ENCODE data around the gene TSPAN14.

Gene TSPAN14

GRCh38 chr10:80555415-80555814 is 101.3 kb downstream of the TSPAN14 start:
- Histone ChIP-seq H3K79me1 (ENCODE audit: low read length) (no peaks in the 10 kb centered on the region), H2AK5ac (ENCODE audit: low read length) (no peak overlapping the region), H3K9me3 (ENCODE audit: insufficient read depth, low read depth, low read length) (no peaks in the 10 kb centered on the region), H3K36me3 (ENCODE audit: control insufficient read depth in 1 of 2, insufficient read depth in 2 of 2, low read length in 2 of 2) (no peaks in the 10 kb centered on the region), H4K91ac (ENCODE audit: low read depth, low read length) (no peak overlapping the region), H3K18ac (ENCODE audit: low read length) (no peak overlapping the region), H3K9ac (ENCODE audit: low read length) (no peak overlapping the region), H3K27ac (ENCODE audit: low read depth, low read length) (no peak overlapping the region), H3K4me2 (ENCODE audit: low read length) (no peak overlapping the region), H2AFZ (ENCODE audit: insufficient read depth, low read length, poor library complexity) (no peak overlapping the region), H2BK12ac (ENCODE audit: low read length) (no peak overlapping the region), H3K14ac (ENCODE audit: low read length) (no peak overlapping the region), H2BK5ac (ENCODE audit: low read depth, low read length, poor library complexity) (no peak overlapping the region), H2BK120ac (ENCODE audit: insufficient read depth, low read length, poor library complexity) (no peak overlapping the region), H3K27me3 (ENCODE audit: insufficient read depth, low read length) (no peaks in the 10 kb centered on the region), H3K4me3 (ENCODE audit: low read depth, low read length) (no peak overlapping the region), H3K4ac (ENCODE audit: low read depth, low read length) (no peak overlapping the region), H3K23ac (ENCODE audit: low read length) (no peak overlapping the region), H3K4me1 (ENCODE audit: control insufficient read depth in 1 of 2, insufficient read depth in 2 of 2, low read length in 2 of 2) (no peaks in the 10 kb centered on the region), H4K12ac (ENCODE audit: low read depth, low read length) (no peak overlapping the region), H4K8ac (ENCODE audit: low read depth, low read length) (no peak overlapping the region), H3K79me2 (ENCODE audit: control insufficient read depth, insufficient read depth, low read length, poor library complexity) (no peaks in the 10 kb centered on the region)
- DNase-seq, result no peak
- no CpG with 5 or more reads among the region's 5 CpGs for WGBS (ENCODE audit: extremely low coverage, insufficient coverage, insufficient read length)

- Histone ChIP-seq H3K4ac (ENCODE audit: low read depth, low read length) (no peak overlapping the region), H2AFZ (ENCODE audit: insufficient read depth, low read length, poor library complexity) (no peak overlapping the region), H2BK5ac (ENCODE audit: low read depth, low read length, poor library complexity) (no peak overlapping the region), H3K36me3 (ENCODE audit: control insufficient read depth in 1 of 2, insufficient read depth in 2 of 2, low read length in 2 of 2) (no peaks in the 10 kb centered on the region), H2AK5ac (ENCODE audit: low read length) (no peak overlapping the region), H3K79me2 (ENCODE audit: control insufficient read depth, insufficient read depth, low read length, poor library complexity) (no peaks in the 10 kb centered on the region), H2BK12ac (ENCODE audit: low read length) (no peak overlapping the region), H3K9me3 (ENCODE audit: insufficient read depth, low read depth, low read length) (no peaks in the 10 kb centered on the region), H3K27me3 (ENCODE audit: insufficient read depth, low read length) (no peaks in the 10 kb centered on the region), H3K79me1 (ENCODE audit: low read length) (no peaks in the 10 kb centered on the region), H3K9ac (ENCODE audit: low read length) (no peak overlapping the region), H4K91ac (ENCODE audit: low read depth, low read length) (no peak overlapping the region), H4K8ac (ENCODE audit: low read depth, low read length) (no peak overlapping the region), H3K23ac (ENCODE audit: low read length) (no peak overlapping the region), H3K27ac (ENCODE audit: low read depth, low read length) (no peak overlapping the region), H3K18ac (ENCODE audit: low read length) (no peak overlapping the region), H3K4me1 (ENCODE audit: control insufficient read depth in 1 of 2, insufficient read depth in 2 of 2, low read length in 2 of 2) (no peaks in the 10 kb centered on the region), H2BK120ac (ENCODE audit: insufficient read depth, low read length, poor library complexity) (no peak overlapping the region), H3K4me2 (ENCODE audit: low read length) (no peak overlapping the region), H3K4me3 (ENCODE audit: low read depth, low read length) (no peak overlapping the region), H4K12ac (ENCODE audit: low read depth, low read length) (no peak overlapping the region), H3K14ac (ENCODE audit: low read length) (no peak overlapping the region)
- DNase-seq, result no peak
These were observed 107.8 kb downstream of the TSPAN14 start for GRCh38 chr10:80561950-80562349.

GRCh38 chr10:80567292-80567691 is 113.2 kb downstream of the TSPAN14 start:
- no peaks in the 10 kb centered on the region for H3K79me1 ChIP-seq (ENCODE audit: low read length)
- peaks cover 1% of the 10 kb centered on the region for H3K9me3 ChIP-seq (ENCODE audit: insufficient read depth, low read depth, low read length)
- no peak overlapping the region for H3K4me3 ChIP-seq (ENCODE audit: low read depth, low read length)
- WGBS (ENCODE audit: extremely low coverage, insufficient coverage, insufficient read length), result no CpG with 5 or more reads among the region's 2 CpGs
- H4K12ac ChIP-seq (ENCODE audit: low read depth, low read length), result no peak overlapping the region
- no peak overlapping the region for H3K14ac ChIP-seq (ENCODE audit: low read length)
- H2BK12ac ChIP-seq (ENCODE audit: low read length), result no peak overlapping the region
- no peak overlapping the region for H2AFZ ChIP-seq (ENCODE audit: insufficient read depth, low read length, poor library complexity)
- DNase-seq, result no peak
- H3K9ac ChIP-seq (ENCODE audit: low read length), result no peak overlapping the region
- no peak overlapping the region for H3K23ac ChIP-seq (ENCODE audit: low read length)
- H3K4me1 ChIP-seq (ENCODE audit: control insufficient read depth in 1 of 2, insufficient read depth in 2 of 2, low read length in 2 of 2), result no peaks in the 10 kb centered on the region
- no peak overlapping the region for H2BK5ac ChIP-seq (ENCODE audit: low read depth, low read length, poor library complexity)
- H4K91ac ChIP-seq (ENCODE audit: low read depth, low read length), result no peak overlapping the region
- no peak overlapping the region for H3K4ac ChIP-seq (ENCODE audit: low read depth, low read length)
- no peaks in the 10 kb centered on the region for H3K27me3 ChIP-seq (ENCODE audit: insufficient read depth, low read length)
- peaks cover 0 to 3% of the 10 kb centered on the region in 2 experiments for H3K36me3 ChIP-seq (ENCODE audit: control insufficient read depth in 1 of 2, insufficient read depth in 2 of 2, low read length in 2 of 2)
- H3K79me2 ChIP-seq (ENCODE audit: control insufficient read depth, insufficient read depth, low read length, poor library complexity), result no peaks in the 10 kb centered on the region
- H2BK120ac ChIP-seq (ENCODE audit: insufficient read depth, low read length, poor library complexity), result no peak overlapping the region
- no peak overlapping the region for H3K27ac ChIP-seq (ENCODE audit: low read depth, low read length)
- H2AK5ac ChIP-seq (ENCODE audit: low read length), result no peak overlapping the region
- H3K4me2 ChIP-seq (ENCODE audit: low read length), result no peak overlapping the region
- H4K8ac ChIP-seq (ENCODE audit: low read depth, low read length), result no peak overlapping the region
- H3K18ac ChIP-seq (ENCODE audit: low read length), result no peak overlapping the region

- H4K91ac ChIP-seq (ENCODE audit: low read depth, low read length), result no peak overlapping the region
- no peak overlapping the region for H3K4me3 ChIP-seq (ENCODE audit: low read depth, low read length)
- no peak overlapping the region for H4K8ac ChIP-seq (ENCODE audit: low read depth, low read length)
- no peaks in the 10 kb centered on the region for H3K27me3 ChIP-seq (ENCODE audit: insufficient read depth, low read length)
- peaks cover 1% of the 10 kb centered on the region for H3K9me3 ChIP-seq (ENCODE audit: insufficient read depth, low read depth, low read length)
- no peak overlapping the region for H3K4me2 ChIP-seq (ENCODE audit: low read length)
- H3K4ac ChIP-seq (ENCODE audit: low read depth, low read length), result no peak overlapping the region
- no peak for DNase-seq
- H3K9ac ChIP-seq (ENCODE audit: low read length), result no peak overlapping the region
- no peak overlapping the region for H2BK120ac ChIP-seq (ENCODE audit: insufficient read depth, low read length, poor library complexity)
- no peaks in the 10 kb centered on the region for H3K79me2 ChIP-seq (ENCODE audit: control insufficient read depth, insufficient read depth, low read length, poor library complexity)
- no peak overlapping the region for H3K27ac ChIP-seq (ENCODE audit: low read depth, low read length)
- H3K18ac ChIP-seq (ENCODE audit: low read length), result no peak overlapping the region
- no peak overlapping the region for H2BK5ac ChIP-seq (ENCODE audit: low read depth, low read length, poor library complexity)
- no peaks in the 10 kb centered on the region for H3K4me1 ChIP-seq (ENCODE audit: control insufficient read depth in 1 of 2, insufficient read depth in 2 of 2, low read length in 2 of 2)
- WGBS (ENCODE audit: extremely low coverage, insufficient coverage, insufficient read length), result no CpG with 5 or more reads among the region's 15 CpGs
- H2BK12ac ChIP-seq (ENCODE audit: low read length), result no peak overlapping the region
- peaks cover 0 to 3% of the 10 kb centered on the region in 2 experiments for H3K36me3 ChIP-seq (ENCODE audit: control insufficient read depth in 1 of 2, insufficient read depth in 2 of 2, low read length in 2 of 2)
- no peak overlapping the region for H2AK5ac ChIP-seq (ENCODE audit: low read length)
- no peak overlapping the region for H3K23ac ChIP-seq (ENCODE audit: low read length)
- H3K14ac ChIP-seq (ENCODE audit: low read length), result no peak overlapping the region
- H3K79me1 ChIP-seq (ENCODE audit: low read length), result no peaks in the 10 kb centered on the region
- H4K12ac ChIP-seq (ENCODE audit: low read depth, low read length), result no peak overlapping the region
- H2AFZ ChIP-seq (ENCODE audit: insufficient read depth, low read length, poor library complexity), result no peak overlapping the region
These were observed 115.2 kb downstream of the TSPAN14 start for GRCh38 chr10:80569131-80569895.
